Subcutaneous abdominal adipose tissue (tissue), 5 donors: ENCODE measurements around the gene TSPAN8.

Source experiments
- H3K27ac ChIP-seq: one replicate; pipeline ENCODE4 v1.7.0; 2013; ENCODE audit warnings: low read depth, mild to moderate bottlenecking, inconsistent platforms, low read length, moderate library complexity
- H3K27me3 ChIP-seq, 5 donors: one replicate each; pipeline ENCODE4 v1.7.0; 2013; ENCODE audit warnings: low read length in 5 of 5, inconsistent platforms in 1 of 5; ENCODE audit not compliant: control insufficient read depth in 5 of 5, insufficient read depth in 4 of 5
- H3K36me3 ChIP-seq, 5 donors: one replicate each; pipeline ENCODE4 v1.7.0; 2013; ENCODE audit warnings: low read length in 5 of 5; ENCODE audit not compliant: control insufficient read depth in 5 of 5, insufficient read depth in 5 of 5
- H3K4me1 ChIP-seq, 5 donors: one replicate each; pipeline ENCODE4 v1.7.0; 2013; ENCODE audit warnings: low read length in 5 of 5, mild to moderate bottlenecking in 3 of 5, moderate library complexity in 1 of 5; ENCODE audit not compliant: control insufficient read depth in 5 of 5, insufficient read depth in 5 of 5
- H3K4me3 ChIP-seq, 5 donors: one replicate each; pipeline ENCODE4 v1.7.0; 2013; ENCODE audit warnings: low read length in 5 of 5, low read depth in 1 of 5
- H3K9ac ChIP-seq, 5 donors: one replicate each; pipeline ENCODE4 v1.7.0; 2013; ENCODE audit warnings: low read length in 5 of 5, mild to moderate bottlenecking in 4 of 5, moderate library complexity in 3 of 5
- H3K9me3 ChIP-seq, 5 donors: one replicate each; pipeline ENCODE4 v1.7.0; 2013; ENCODE audit warnings: low read length in 5 of 5; ENCODE audit not compliant: control insufficient read depth in 5 of 5
- donor health status: healthy.
- donor health status: healthy.
- donor health status: healthy.
- donor health status: healthy.
- donor health status: healthy.

Gene TSPAN8

DNA sequence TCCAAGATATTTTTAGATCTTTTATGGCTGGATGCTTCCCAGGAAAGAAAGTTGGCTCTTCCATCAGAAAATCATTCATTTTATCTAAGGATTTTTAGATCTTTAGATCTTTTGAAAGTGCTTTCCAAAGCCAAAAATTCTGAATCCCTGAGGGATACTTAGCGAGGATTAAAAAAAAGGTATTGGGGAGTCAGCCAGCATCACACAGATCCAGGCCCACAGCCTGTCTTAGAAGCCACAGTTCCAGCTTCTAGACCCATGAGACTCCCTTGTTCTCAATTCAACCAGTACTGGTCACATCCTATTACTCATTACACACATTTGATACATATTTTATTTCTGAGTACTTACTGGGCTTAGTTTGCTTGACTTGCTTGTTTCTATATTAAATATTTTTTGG, 49.9 kb downstream of the TSPAN8 start:
- H3K9ac ChIP-seq, result no peak overlapping the region
- no peaks in the 10 kb centered on the region for H3K36me3 ChIP-seq
- no peak overlapping the region for H3K27ac ChIP-seq
- H3K9me3 ChIP-seq, result peaks cover 0 to 12% (median 3%) of the 10 kb centered on the region in 5 donors
- peaks cover 0 to 12% (median 3%) of the 10 kb centered on the region in 5 donors for H3K4me1 ChIP-seq
- H3K4me3 ChIP-seq, result no peak overlapping the region
- H3K27me3 ChIP-seq, result no peaks in the 10 kb centered on the region

DNA sequence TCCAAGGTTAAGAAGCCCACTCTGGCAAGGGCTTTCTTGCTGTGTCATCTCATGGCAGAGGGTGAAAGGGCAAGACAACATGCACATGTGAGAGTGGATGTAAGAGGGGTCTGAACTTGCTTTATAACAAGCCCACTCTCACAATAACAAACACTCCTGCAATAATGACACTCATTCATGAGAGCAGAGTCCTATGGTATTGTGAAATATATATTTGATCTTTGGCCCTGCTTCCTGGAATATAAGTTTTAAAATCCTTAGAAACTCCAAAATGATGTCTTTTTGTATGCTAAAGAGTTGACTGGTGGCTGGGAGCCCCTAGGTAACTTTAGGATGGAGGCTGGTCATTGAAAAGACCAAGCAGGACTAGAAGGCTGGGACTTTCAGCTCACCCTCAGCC, 51.8 kb downstream of the TSPAN8 start:
- Histone ChIP-seq H3K4me1 (peaks cover 0 to 12% (median 3%) of the 10 kb centered on the region in 5 donors), H3K4me3 (no peak overlapping the region), H3K36me3 (no peaks in the 10 kb centered on the region), H3K9me3 (peaks cover 0 to 12% (median 3%) of the 10 kb centered on the region in 5 donors), H3K9ac (no peak overlapping the region), H3K27ac (no peak overlapping the region), H3K27me3 (no peaks in the 10 kb centered on the region)

DNA sequence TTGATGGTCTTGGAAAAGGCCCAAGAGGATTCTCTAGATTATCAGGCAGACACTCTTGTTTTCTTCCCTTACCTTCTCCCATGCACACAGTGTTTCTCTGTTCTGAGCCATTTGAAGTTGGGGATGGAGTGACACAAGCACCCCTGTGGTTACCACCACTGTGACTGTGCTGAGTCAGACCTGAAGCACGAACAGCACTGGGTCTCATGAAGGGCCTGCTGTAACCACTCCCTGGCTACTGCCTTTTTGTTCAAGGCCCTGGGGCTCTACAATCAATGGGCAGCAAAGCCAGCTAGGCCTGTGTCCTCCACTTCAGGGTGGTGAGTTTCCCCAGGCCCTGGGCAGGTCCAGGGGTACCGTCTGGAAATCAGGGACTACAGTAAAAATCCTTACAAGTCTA, 65.5 kb downstream of the TSPAN8 start:
- peaks cover 0 to 15% (median 2%) of the 10 kb centered on the region in 5 donors for H3K9me3 ChIP-seq

DNA sequence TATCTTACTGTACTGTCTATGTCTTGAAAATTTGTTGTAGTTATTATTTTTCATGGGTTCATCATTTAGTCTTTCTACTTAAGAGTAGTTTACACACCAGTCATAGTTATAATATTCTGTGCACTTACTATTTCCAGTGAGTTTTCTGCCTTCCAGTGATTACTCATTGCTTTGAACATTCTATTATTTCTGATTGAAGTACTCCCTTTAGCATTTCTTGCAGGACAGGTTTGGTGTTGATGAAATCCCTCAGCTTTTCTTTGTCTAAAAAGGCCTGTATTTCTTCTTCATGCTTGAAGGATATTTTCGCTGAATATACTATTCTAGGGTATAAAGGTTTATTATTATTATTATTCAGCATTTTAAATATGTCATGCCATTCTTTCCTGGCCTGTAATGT, 66.8 kb downstream of the TSPAN8 start:
- Histone ChIP-seq H3K4me3 (no peak overlapping the region), H3K9me3 (peaks cover 0 to 15% (median 2%) of the 10 kb centered on the region in 5 donors), H3K27me3 (no peaks in the 10 kb centered on the region), H3K9ac (no peak overlapping the region), H3K27ac (no peak overlapping the region), H3K36me3 (no peaks in the 10 kb centered on the region), H3K4me1 (no peaks in the 10 kb centered on the region)

More for the DNA sequence above, 65.5 kb downstream of the TSPAN8 start:
- no peaks in the 10 kb centered on the region for H3K27me3 ChIP-seq
- H3K9ac ChIP-seq, result no peak overlapping the region
- H3K27ac ChIP-seq, result no peak overlapping the region
- no peaks in the 10 kb centered on the region for H3K36me3 ChIP-seq
- no peaks in the 10 kb centered on the region for H3K4me1 ChIP-seq
- H3K4me3 ChIP-seq, result no peak overlapping the region

DNA sequence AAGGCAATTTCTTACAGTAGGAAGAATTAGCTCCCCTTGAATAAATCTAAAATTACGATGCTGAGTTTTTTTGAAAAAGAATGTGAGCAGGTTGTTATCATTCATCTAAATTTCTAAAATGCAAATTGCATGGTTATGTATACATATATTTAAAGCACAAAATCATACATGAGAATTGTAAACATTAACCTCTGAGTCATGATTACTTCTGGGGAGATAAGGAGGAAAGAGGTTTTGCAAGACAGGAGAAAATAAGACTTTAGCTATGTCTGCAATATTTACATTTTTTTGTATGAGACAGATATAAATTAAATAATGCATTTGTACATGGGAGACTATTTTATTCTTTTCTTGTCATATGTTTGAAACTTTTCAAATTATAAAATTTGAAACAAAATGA, 72.2 kb downstream of the TSPAN8 start:
- Histone ChIP-seq H3K4me1 (no peaks in the 10 kb centered on the region), H3K36me3 (no peaks in the 10 kb centered on the region), H3K27me3 (no peaks in the 10 kb centered on the region), H3K9me3 (peaks cover 0 to 3% (median 0%) of the 10 kb centered on the region in 5 donors), H3K9ac (no peak overlapping the region), H3K4me3 (no peak overlapping the region), H3K27ac (no peak overlapping the region)

DNA sequence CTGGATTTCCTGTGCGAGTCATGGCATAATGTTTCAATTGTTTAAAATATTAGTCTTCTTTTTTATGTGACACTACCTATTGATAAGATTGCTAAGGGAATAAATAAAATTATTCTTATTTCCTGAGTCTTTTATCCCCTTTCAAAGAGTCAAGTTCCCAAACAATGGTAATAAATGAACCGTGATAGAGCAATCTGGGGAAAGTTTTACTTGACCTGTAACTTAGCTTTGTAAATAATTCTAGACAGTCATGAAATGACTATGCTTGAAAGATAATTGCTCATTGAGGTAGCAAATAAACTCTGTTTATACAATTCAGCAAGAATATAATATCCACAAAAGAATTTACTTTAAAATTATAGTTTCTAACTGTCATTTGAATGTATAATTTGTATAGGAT, 82.1 kb downstream of the TSPAN8 start:
- no peaks in the 10 kb centered on the region for H3K9me3 ChIP-seq
- no peak overlapping the region for H3K9ac ChIP-seq
- H3K36me3 ChIP-seq, result no peaks in the 10 kb centered on the region
- H3K4me3 ChIP-seq, result no peak overlapping the region
- no peaks in the 10 kb centered on the region for H3K4me1 ChIP-seq
- H3K27ac ChIP-seq, result no peak overlapping the region
- no peaks in the 10 kb centered on the region for H3K27me3 ChIP-seq
